GM19372 (cell line): Measurements from ENCODE around the gene FAM117B.

ENCODE experiments used
- ATAC-seq: cut with Tn5 transposase; IDR thresholded peaks from one replicate; pipeline ENCODE4 v1.9.1; 2021; ENCODE audit warnings: mild to moderate bottlenecking, low read depth, moderate library complexity; ENCODE audit not compliant: unreplicated experiment

Gene FAM117B

DNA sequence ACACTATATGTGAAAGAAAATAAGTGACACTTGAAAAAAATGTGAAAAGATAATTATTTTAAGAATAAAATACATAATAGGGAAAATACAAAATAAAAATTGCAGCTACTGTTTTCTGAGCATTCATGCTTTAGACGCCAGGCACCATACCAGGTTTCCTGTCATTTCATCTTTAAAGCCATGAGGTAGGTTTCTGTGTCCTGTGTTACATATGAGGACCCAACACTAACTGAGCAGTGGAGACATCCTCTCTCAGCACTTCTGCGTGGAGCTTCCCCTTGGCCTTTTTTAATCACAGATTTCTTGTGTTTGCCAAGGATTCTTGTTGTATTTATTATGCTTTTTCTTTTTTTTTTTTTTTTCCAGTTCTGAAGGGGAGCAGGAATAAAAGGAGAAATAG is 117.3 kb downstream of the FAM117B start:
- ATAC-seq = no peak

GRCh38 chr2:202754936-202755335 is 120.2 kb downstream of the FAM117B start:
- ATAC-seq = no peak

DNA sequence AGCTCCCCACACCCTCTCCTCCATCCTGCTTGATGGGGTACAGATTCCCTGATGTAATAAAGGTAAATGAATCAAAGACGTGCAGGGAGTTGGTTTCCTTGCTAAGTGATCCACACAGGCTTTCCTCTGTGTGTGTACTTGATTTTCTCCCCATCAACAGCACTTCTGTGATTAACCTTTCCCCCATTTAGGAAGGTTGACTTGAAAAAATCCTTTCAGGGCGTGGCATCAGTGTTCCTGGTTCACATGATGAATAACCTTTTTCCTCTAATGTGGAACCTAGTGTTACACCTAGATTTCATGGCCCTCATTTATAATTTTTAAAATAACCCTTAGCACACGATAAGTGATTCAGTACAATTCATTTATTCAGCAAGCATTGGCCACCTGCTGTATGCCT is 121.8 kb downstream of the FAM117B start:
- no peak for ATAC-seq

DNA sequence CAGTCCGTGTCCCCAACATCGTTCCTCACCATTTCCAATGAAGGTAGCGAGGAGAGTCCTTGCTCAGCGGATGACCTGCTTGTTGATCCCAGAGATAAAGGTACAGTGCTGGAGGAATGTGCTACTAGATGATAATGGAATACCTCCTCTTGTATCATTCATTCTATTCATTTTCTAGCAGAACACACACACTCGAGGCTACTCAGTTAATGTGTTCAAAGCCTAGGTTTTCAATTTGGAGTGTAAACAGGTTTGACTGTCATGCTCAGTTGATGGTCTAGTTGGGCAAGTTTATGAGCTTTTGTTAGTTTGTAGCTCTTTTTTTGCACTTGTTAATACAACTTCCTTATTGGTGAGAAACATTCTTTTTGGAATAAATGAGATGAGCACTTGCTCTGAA is 122.6 kb downstream of the FAM117B start:
- ATAC-seq = no peak

GRCh38 chr2:202758128-202758527 is 123.4 kb downstream of the FAM117B start:
- no peak for ATAC-seq

GRCh38 chr2:202758604-202759003 is 123.8 kb downstream of the FAM117B start:
- ATAC-seq = no peak

GRCh38 chr2:202760848-202761247 is 126.1 kb downstream of the FAM117B start:
- no peak for ATAC-seq

GRCh38 chr2:202762556-202762955 is 127.8 kb downstream of the FAM117B start:
- ATAC-seq = no peak

- ATAC-seq = no peak
Measured at GRCh38 chr2:202763916-202764315, 129.1 kb downstream of the FAM117B start.

GRCh38 chr2:202764991-202765390 is 130.2 kb downstream of the FAM117B start:
- no peak for ATAC-seq

DNA sequence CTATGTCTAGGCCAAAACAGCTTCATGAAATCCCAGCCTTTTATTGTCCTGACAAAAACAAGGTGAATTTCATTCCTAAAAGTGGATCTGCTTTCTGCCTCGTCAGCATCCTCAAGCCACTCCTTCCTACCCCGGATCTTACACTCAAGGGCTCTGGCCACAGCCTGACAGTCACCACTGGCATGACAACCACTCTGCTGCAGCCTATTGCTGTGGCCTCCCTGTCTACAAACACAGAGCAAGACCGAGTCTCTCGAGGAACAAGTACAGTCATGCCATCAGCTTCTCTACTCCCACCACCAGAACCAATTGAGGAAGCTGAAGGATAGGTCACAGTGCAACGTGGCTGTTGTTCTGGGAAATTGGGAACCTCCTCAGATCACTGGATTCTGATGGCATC is 130.7 kb downstream of the FAM117B start:
- no peak for ATAC-seq

DNA sequence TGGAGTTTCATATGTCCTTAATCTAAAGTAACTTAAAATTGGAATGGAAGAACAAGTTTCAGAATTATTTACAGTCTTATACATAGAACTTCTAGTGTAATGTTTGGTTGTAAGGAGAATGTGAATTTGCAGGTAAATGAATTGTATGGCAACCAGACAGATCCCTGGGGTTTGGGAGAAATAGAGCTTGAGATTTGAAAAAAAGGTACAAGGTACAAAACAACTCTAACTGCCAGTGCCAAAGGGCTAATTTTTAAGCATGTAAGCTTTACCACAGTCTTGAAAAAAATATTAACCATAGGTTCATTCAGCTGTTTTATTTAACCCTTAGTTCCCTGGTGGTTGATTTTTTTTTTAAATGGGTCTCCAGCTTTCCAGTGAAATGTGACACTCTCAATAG is 133.5 kb downstream of the FAM117B start:
- ATAC-seq = no peak

- no peak for ATAC-seq
Measured at GRCh38 chr2:202769201-202769600, 134.4 kb downstream of the FAM117B start.

GRCh38 chr2:202771336-202771735 is 136.6 kb downstream of the FAM117B start:
- ATAC-seq = no peak

DNA sequence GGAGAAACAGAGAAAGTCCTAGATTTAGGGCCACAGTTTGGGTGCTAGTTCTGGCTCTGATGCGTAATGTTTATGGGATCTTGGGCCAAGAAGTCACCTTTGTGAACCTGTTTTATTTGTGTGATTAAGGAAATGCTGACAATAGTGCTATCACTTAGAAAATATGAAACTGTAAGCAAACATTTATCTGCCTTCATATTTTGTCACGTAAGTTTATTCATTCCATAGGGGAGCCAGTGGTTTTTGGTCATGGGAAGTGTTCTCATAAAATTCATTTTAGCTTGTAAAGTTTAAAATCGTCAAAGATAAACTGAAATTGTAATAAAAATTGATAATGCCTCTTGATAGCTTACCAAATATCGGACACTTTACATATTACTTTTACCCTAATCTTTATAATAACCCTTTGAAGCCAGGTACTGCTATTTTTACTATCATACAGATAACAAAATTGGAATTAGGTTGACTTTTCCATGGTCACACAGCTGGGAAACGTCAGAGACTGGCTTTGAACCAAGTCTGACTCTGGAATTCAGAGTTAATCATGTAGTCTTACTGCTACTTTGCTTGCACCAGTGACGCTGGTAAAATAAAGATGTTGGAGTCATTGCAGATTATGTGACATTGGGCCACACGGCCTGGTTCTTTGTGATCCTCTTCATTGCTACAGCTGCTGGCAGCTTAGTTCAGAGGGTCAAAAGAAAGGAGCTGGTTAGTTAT is 137.1 kb downstream of the FAM117B start:
- ATAC-seq = no peak

- ATAC-seq = no peak
Measured at GRCh38 chr2:202773301-202773973, 138.7 kb downstream of the FAM117B start.

DNA sequence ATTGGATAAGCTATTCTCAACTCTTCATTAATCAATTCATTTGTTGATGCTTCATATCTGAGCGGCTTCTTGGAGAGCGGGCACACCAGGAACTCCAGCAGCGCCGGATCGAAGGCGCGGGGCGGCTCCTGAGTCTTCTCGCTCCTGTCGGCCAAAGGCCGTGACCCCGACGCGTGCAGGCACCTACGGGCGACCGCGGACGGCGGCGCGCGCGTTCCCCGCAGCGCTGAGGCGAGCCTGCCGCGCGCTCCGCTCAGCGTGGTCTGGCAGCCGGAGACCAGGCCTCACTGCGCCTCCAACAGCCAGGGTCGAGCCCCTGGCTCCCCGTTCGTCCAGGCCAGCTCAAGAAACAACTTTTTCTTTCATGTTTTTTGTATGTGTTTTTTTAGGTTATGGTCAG is 139.3 kb downstream of the FAM117B start:
- ATAC-seq = no peak

- no peak for ATAC-seq
Measured at GRCh38 chr2:202778217-202778616, 143.4 kb downstream of the FAM117B start.

DNA sequence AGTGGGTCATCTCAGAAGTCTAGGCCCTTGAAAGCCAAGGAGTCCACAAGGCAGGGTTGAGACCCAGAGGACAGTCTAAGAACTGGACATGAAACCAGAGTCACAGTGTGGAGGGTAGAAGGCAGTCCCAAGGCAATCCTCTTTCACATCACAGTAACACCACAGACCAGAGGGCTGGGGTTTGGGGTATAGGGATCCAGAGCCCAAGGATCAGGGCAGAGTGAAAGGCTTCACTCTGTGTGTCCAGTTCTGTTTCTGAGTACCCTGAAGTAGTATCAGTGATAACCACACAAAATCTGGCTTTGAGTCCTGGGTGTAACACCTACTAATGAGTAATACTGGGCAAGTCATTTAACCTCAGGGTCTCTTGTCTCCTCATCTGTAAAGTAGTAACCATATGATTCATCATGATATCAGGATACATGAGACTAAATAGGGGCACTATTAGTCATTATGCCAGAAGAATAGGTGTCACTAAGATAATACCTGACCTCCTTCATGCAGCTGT is 145.8 kb downstream of the FAM117B start:
- ATAC-seq = peak; percentile 84

GRCh38 chr2:202782940-202783558 is 148.3 kb downstream of the FAM117B start:
- no peak for ATAC-seq

- no peak for ATAC-seq
Measured at GRCh38 chr2:202786842-202787241, 152.1 kb downstream of the FAM117B start.

GRCh38 chr2:202790676-202791075 is 155.9 kb downstream of the FAM117B start:
- no peak for ATAC-seq
